HEK293 (cell line): Measurements from ENCODE around the gene ATP13A1.
"Not testable (repeated sequence)": the region's sequence is repeated elsewhere in the genome, so short reads cannot be mapped to it uniquely, and the experiment has no call there.

Experiments used
- CTCF ChIA-PET: fragments of 350-600 bp; formaldehyde crosslinking; extraction: SDS; loops from one replicate; lab custom pipeline; 2021; ENCODE audit warnings: antibody characterized with exemption; lab: Yijun Ruan, JAX
- POLR2A ChIA-PET: fragments of 300-600 bp; formaldehyde crosslinking; extraction: SDS; loops from one replicate; lab custom pipeline; 2020; ENCODE audit warnings: antibody characterized with exemption, inconsistent platforms; lab: Yijun Ruan, JAX
- H3K27ac ChIP-seq: fragments of 200-500 bp; sonication (Bioruptor generic); 2 replicates; pipeline ENCODE4 v1.5.1; 2014; ENCODE audit warnings: low read depth, low read length, control low read depth, inconsistent platforms; ENCODE audit errors: extremely low read depth
- H3K36me3 ChIP-seq, 2 experiments: fragments of 200-500 bp in 1 of 2; sonication (Bioruptor generic) in 1 of 2; 1 replicate in 1 of 2; 2 replicates in 1 of 2; pipeline ENCODE4 v1.5.1; 2014 to 2017; ENCODE audit warnings: inconsistent platforms in 2 of 2, low read length in 2 of 2; ENCODE audit not compliant: control insufficient read depth in 2 of 2, insufficient read depth in 1 of 2
- H3K4me1 ChIP-seq: fragments of 200-500 bp; sonication (Bioruptor generic); 2 replicates; pipeline ENCODE4 v1.5.1; 2014; ENCODE audit warnings: mild to moderate bottlenecking, low read length, inconsistent platforms; ENCODE audit not compliant: control insufficient read depth, insufficient read depth
- H3K4me3 ChIP-seq: 2 replicates; pipeline ENCODE4 v1.5.1; 2011; ENCODE audit warnings: low read depth, mild to moderate bottlenecking, control low read depth, low read length, moderate library complexity
- H3K9me3 ChIP-seq: fragments of 200-500 bp; sonication (Bioruptor generic); 2 replicates; pipeline ENCODE4 v1.5.1; 2014; ENCODE audit warnings: low read depth, low read length, inconsistent platforms; ENCODE audit not compliant: control insufficient read depth, insufficient read depth
- PBX3 ChIP-seq: sonication (generic); formaldehyde crosslinking; IDR thresholded peaks from 2 replicates; pipeline ENCODE4 v1.8.1; 2022; ENCODE audit warnings: mild to moderate bottlenecking, moderate library complexity, missing genetic modification reagents
- PRDM1 ChIP-seq: fragments of 450-650 bp; formaldehyde crosslinking; IDR thresholded peaks from 2 replicates; pipeline ENCODE4; 2016; ENCODE audit warnings: missing biosample characterization, missing genetic modification characterization
- SCRT2 ChIP-seq: fragments of 450-650 bp; formaldehyde crosslinking; IDR thresholded peaks from 2 replicates; pipeline ENCODE4 v1.5.1; 2016; ENCODE audit warnings: missing biosample characterization, missing genetic modification characterization
- YY1 ChIP-seq: fragments of 450-650 bp; formaldehyde crosslinking; IDR thresholded peaks from 2 replicates; pipeline ENCODE4 v1.5.1; 2018; ENCODE audit warnings: missing biosample characterization, missing genetic modification characterization
- ZBTB26 ChIP-seq: fragments of 450-650 bp; formaldehyde crosslinking; optimal IDR thresholded peaks from 2 replicates; pipeline ENCODE3; 2016; ENCODE audit warnings: missing biosample characterization, mild to moderate bottlenecking, missing genetic modification characterization
- ZFHX2 ChIP-seq: fragments of 450-650 bp; formaldehyde crosslinking; conservative IDR thresholded peaks from 2 replicates; pipeline ENCODE4 v1.5.1; 2016; ENCODE audit warnings: missing biosample characterization, missing genetic modification characterization
- ZNF214 ChIP-seq: fragments of 450-650 bp; formaldehyde crosslinking; IDR thresholded peaks from 2 replicates; pipeline ENCODE4 v1.5.1; 2017; ENCODE audit warnings: missing biosample characterization, mild to moderate bottlenecking, missing genetic modification characterization, borderline replicate concordance
- ZNF280D ChIP-seq: fragments of 450-650 bp; formaldehyde crosslinking; IDR thresholded peaks from 2 replicates; pipeline ENCODE4 v1.5.1; 2016; ENCODE audit warnings: missing biosample characterization, missing genetic modification characterization
- ZNF292 ChIP-seq: fragments of 450-650 bp; formaldehyde crosslinking; IDR thresholded peaks from 2 replicates; pipeline ENCODE4 v1.5.1; 2016; ENCODE audit warnings: low read depth, missing biosample characterization, missing genetic modification characterization, borderline replicate concordance
- ZNF335 ChIP-seq: fragments of 450-650 bp; formaldehyde crosslinking; conservative IDR thresholded peaks from 2 replicates; pipeline ENCODE4 v1.5.1; 2016; ENCODE audit warnings: missing biosample characterization, missing genetic modification characterization
- ZNF473 ChIP-seq: fragments of 450-650 bp; formaldehyde crosslinking; IDR thresholded peaks from 2 replicates; pipeline ENCODE4 v1.5.1; 2017; ENCODE audit warnings: missing biosample characterization, missing genetic modification characterization
- ZNF501 ChIP-seq: fragments of 450-650 bp; formaldehyde crosslinking; IDR thresholded peaks from 2 replicates; pipeline ENCODE4 v1.5.1; 2016; ENCODE audit warnings: missing biosample characterization, missing genetic modification characterization
- ZNF518A ChIP-seq: fragments of 450-650 bp; formaldehyde crosslinking; conservative IDR thresholded peaks from 2 replicates; pipeline ENCODE4 v1.5.1; 2016; ENCODE audit warnings: low read depth, missing biosample characterization, missing genetic modification characterization
- ZNF558 ChIP-seq: fragments of 450-650 bp; formaldehyde crosslinking; IDR thresholded peaks from 2 replicates; pipeline ENCODE4 v1.5.1; 2016; ENCODE audit warnings: missing biosample characterization, missing genetic modification characterization
- ZNF571 ChIP-seq: fragments of 450-650 bp; formaldehyde crosslinking; IDR thresholded peaks from 2 replicates; pipeline ENCODE4 v1.5.0; 2017; ENCODE audit warnings: missing biosample characterization, missing genetic modification characterization
- ZNF596 ChIP-seq: fragments of 450-650 bp; IDR thresholded peaks from 2 replicates; pipeline ENCODE4 v1.5.0; 2018; ENCODE audit warnings: missing biosample characterization, mild to moderate bottlenecking, missing genetic modification characterization, moderate library complexity
- ZNF623 ChIP-seq: fragments of 450-650 bp; formaldehyde crosslinking; IDR thresholded peaks from 2 replicates; pipeline ENCODE4 v1.5.1; 2016; ENCODE audit warnings: missing biosample characterization, missing genetic modification characterization

Gene ATP13A1

GRCh38 chr19:19615086-19615485, 48.4 kb downstream of the ATP13A1 start:
- H3K36me3 ChIP-seq = no peaks in the 10 kb centered on the region
- no peaks in the 10 kb centered on the region for H3K9me3 ChIP-seq
- no peak for TF ChIP-seq ZNF518A (tag by site-specific recombination)
- 0 out of 2 replicates have a peak, but pooled peaks have one; percentile 7 for TF ChIP-seq PRDM1
- TF ChIP-seq ZNF335 (tag by site-specific recombination) = peak; percentile 48
- no peak for TF ChIP-seq ZNF623 (tag by site-specific recombination)
- TF ChIP-seq, all 188 proteins: peak for 2
- Histone ChIP-seq H3K27ac (no peak overlapping the region), H3K4me3 (no peak overlapping the region), H3K4me1 (no peaks in the 10 kb centered on the region)
- POLR2A ChIA-PET = no interaction called here
- CTCF ChIA-PET = interaction anchor here (0.7 kb wide), 1 partner anchor 85 kb away, joined by 5 read pairs; no protein-coding TSS in a partner anchor

- Histone ChIP-seq H3K27ac (no peak overlapping the region), H3K36me3 (no peaks in the 10 kb centered on the region), H3K4me1 (no peaks in the 10 kb centered on the region)
- ChIA-PET POLR2A (interaction anchor here (0.5 kb wide), 1 partner anchor 15 kb away, joined by 4 read pairs; no protein-coding TSS in a partner anchor), CTCF (interaction anchor here (0.7 to 1.4 kb wide), 3 partner anchors 61 to 141 kb away, joined by 3 to 4 read pairs (median 3); no protein-coding TSS in a partner anchor)
- TF ChIP-seq YY1 = no peak
- TF ChIP-seq, all 188 proteins: peak for 0
- Histone ChIP-seq H3K9me3 (no peaks in the 10 kb centered on the region), H3K4me3 (no peak overlapping the region)
Observed at GRCh38 chr19:19613506-19613905, 50.0 kb downstream of the ATP13A1 start.

GRCh38 chr19:19610376-19611202, 52.9 kb downstream of the ATP13A1 start:
- no peak overlapping the region for H3K4me3 ChIP-seq
- TF ChIP-seq ZBTB26 (tag by site-specific recombination) (no peak), ZNF558 (no peak), ZNF292 (tag by site-specific recombination) (no peak), ZNF571 (tag by site-specific recombination) (no peak), ZNF214 (tag by site-specific recombination) (no peak), ZNF501 (tag by site-specific recombination) (no peak), ZNF473 (no peak), ZFHX2 (tag by site-specific recombination) (no peak), PBX3 (CRISPR knock-in tag) (no peak), ZNF596 (no peak), SCRT2 (tag by site-specific recombination) (no peak), ZNF280D (tag by site-specific recombination) (no peak)
- TF ChIP-seq, all 188 proteins: peak for 0
- no peaks in the 10 kb centered on the region for H3K9me3 ChIP-seq
- no peak overlapping the region for H3K27ac ChIP-seq
- H3K4me1 ChIP-seq = no peaks in the 10 kb centered on the region
- CTCF ChIA-PET = interaction anchor here (0.7 kb wide), 1 partner anchor 56 kb away, joined by 4 read pairs; no protein-coding TSS in a partner anchor
- POLR2A ChIA-PET = no interaction called here
- H3K36me3 ChIP-seq = no peaks in the 10 kb centered on the region

GRCh38 chr19:19606686-19607085, 56.8 kb downstream of the ATP13A1 start:
- H3K4me3 ChIP-seq, H3K9me3 ChIP-seq, H3K36me3 ChIP-seq, H3K4me1 ChIP-seq, H3K27ac ChIP-seq, POLR2A ChIA-PET: not testable (repeated sequence)
- CTCF ChIA-PET = interaction anchor here (0.6 kb wide), 1 partner anchor 544 kb away, joined by 3 read pairs; no protein-coding TSS in a partner anchor
